ENCODE data around the gene PRXL2A.

The PRXL2A gene

GRCh38 chr10:80410578-80411145 is 2.3 kb downstream of the PRXL2A start:
- no peak overlapping the region for H3K4me3 ChIP-seq (replicated peaks; ENCODE audit: low read depth, low read length)
- no peak for DNase-seq (ENCODE audit: extremely low read depth, low read depth)
- no peak for TF ChIP-seq CTCF (IDR thresholded peaks at IDR 0.05; ENCODE audit: low read depth, low read length, missing control alignments)

- no peak overlapping the region for H3K4me3 ChIP-seq (replicated peaks; ENCODE audit: low read depth, low read length)
- no peak for TF ChIP-seq CTCF (IDR thresholded peaks at IDR 0.05; ENCODE audit: low read depth, low read length, missing control alignments)
- DNase-seq (ENCODE audit: extremely low read depth, low read depth): no peak
These were observed 2.9 kb downstream of the PRXL2A start for GRCh38 chr10:80411267-80411668.

- H3K4me3 ChIP-seq (replicated peaks; ENCODE audit: low read depth, low read length): no peak overlapping the region
- DNase-seq (ENCODE audit: extremely low read depth, low read depth): no peak
- TF ChIP-seq CTCF (IDR thresholded peaks at IDR 0.05; ENCODE audit: low read depth, low read length, missing control alignments): no peak
These were observed 3.4 kb downstream of the PRXL2A start for GRCh38 chr10:80411681-80412220.

- no peak for TF ChIP-seq CTCF (IDR thresholded peaks at IDR 0.05; ENCODE audit: low read depth, low read length, missing control alignments)
- DNase-seq (ENCODE audit: extremely low read depth, low read depth): no peak
- H3K4me3 ChIP-seq (replicated peaks; ENCODE audit: low read depth, low read length): no peak overlapping the region
These were observed 4.1 kb downstream of the PRXL2A start for GRCh38 chr10:80412486-80412885.

GRCh38 chr10:80413271-80413996 is 5.1 kb downstream of the PRXL2A start:
- TF ChIP-seq CTCF (IDR thresholded peaks at IDR 0.05; ENCODE audit: low read depth, low read length, missing control alignments): no peak
- no peak overlapping the region for H3K4me3 ChIP-seq (replicated peaks; ENCODE audit: low read depth, low read length)
- peak; percentile 55 for DNase-seq (ENCODE audit: extremely low read depth, low read depth)

- DNase-seq (ENCODE audit: extremely low read depth, low read depth): peak; percentile 66
- no peak for TF ChIP-seq CTCF (IDR thresholded peaks at IDR 0.05; ENCODE audit: low read depth, low read length, missing control alignments)
- H3K4me3 ChIP-seq (replicated peaks; ENCODE audit: low read depth, low read length): no peak overlapping the region
These were observed 6.0 kb downstream of the PRXL2A start for GRCh38 chr10:80414142-80414895.

Data from HFF-Myc (cell line).